ENCODE measurements around the gene CD58.

CD58 gene

DNA sequence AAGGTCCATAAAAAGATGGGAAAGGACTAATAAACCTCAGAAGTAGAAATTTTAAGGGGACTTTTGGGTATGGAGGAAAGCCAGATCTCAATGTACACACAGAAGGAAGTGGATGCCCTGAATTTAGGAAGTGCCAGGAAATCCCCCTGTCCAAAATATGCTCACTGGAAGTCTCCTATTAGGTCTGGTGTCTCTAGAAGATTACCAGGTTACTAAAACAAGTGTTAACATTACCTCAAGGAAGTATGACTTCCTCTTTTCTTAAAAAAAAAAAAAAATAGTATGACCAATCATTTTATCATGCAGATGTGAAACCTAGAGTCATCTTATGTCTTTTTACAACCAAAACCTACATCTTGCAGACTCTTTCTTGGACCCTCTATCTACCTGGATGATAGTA, 30.7 kb downstream of the CD58 start:
- no peak for DNase-seq (ENCODE audit: low read depth in 2 of 2)

DNA sequence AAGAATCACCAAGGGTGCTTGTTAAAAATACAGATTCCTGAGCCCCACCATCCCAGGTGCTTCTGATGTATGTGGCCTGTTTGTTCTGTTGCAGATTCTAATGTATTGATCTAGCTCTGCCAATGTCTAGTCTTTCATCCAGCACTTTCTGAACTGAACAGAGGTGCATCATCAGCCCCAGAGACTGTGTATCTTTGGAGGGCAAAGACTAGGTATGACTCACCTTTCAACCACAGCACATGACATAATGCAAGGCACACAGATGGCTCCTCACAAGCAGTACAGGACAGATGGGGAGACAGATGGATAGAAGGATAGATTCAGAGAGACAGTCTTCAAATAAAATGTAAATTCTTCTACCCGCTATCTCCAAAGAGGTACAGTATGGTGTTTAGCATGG, 32.3 kb downstream of the CD58 start:
- DNase-seq (ENCODE audit: low read depth in 2 of 2), result no peak

DNA sequence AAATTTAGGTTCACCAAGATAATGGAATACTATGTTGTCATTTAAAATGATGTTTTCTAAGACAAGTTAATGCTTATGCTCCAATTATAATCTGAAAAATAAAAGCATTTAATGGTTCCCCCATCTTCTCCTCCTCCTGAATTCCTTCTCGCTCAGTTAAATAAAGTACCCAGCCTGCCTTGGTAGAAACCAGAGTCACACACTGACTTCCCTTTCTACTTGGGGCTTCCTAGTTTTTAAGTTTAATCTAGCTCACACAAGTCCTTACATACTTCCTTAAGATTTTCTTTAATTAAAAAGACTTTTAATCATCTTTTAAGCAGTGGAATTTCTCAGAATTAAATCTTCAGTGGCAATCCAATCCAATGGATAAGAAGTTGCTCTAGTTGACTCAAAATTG, 32.9 kb downstream of the CD58 start:
- DNase-seq (ENCODE audit: low read depth in 2 of 2), result no peak

DNA sequence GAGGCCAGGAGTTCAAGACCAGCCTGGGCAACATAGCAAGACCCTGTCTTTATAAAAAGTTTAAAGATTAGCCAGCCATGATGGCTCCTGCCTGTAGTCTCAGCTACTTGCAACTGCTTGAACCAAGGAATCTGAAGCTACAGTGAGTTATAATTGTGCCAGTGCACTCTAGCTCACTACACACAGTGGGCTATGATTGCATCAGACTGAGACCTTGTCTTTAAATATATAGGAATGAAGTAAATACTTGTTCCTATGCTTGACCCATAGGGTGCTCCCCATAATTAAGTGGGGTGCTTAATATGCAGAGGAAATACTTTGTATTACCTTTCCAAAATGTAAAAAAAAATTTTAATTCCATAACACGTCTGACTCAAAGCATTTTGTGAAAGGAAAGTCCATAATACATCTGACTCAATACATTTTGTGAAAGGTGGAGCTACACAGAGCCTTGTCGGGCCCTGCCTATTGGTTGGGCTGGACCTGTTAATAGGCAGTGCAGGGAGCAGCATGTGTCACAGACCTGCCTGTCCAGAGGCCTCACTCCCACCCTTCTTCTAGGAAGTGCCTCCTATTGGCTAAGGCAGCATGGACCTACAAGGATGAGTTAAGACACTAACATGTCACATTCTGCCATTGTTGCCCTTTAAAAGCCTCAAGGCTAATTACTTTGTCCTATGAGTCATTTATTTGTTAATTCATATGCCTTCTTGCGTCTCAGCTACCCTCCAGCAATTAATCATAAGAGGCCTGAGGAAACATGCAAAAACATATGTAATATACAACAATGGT, 33.6 kb downstream of the CD58 start:
- no peak for DNase-seq (ENCODE audit: low read depth in 2 of 2)

DNA sequence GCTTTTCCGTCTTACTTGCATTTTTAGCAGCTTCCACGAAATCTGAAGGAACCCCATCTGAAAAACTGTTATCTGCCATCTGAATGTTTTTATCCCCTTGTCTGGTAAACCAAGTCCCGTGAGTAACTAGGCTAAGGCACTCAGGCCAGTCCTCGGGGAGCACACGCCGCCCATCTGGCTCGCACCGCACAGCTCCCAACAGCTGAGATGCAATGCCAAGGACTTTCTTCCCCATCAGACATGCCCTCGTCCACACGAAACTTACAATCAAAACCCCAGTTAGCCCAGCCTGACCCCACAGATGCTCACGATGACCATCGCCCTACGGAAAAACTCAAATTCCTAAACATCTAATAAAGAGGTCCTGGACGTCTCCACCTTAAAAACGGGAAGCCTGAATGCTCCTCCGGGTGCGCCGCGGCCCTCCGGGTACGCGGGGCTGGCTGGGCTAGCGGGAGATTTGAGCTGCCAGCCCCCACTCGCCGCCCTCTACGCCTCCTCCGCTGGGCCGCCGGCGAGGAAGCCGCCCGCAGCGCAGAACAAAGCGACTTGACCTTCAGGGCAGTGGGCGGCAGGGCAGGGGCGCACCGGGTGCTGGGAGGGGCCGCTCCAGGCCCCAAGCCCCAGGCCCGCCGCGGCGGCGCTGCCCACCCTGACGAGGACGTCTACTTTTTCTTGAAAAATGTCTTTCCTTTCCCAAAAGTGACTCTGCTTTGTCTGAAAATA, 36.6 kb downstream of the CD58 start:
- no peak for DNase-seq (ENCODE audit: low read depth in 2 of 2)

DNA sequence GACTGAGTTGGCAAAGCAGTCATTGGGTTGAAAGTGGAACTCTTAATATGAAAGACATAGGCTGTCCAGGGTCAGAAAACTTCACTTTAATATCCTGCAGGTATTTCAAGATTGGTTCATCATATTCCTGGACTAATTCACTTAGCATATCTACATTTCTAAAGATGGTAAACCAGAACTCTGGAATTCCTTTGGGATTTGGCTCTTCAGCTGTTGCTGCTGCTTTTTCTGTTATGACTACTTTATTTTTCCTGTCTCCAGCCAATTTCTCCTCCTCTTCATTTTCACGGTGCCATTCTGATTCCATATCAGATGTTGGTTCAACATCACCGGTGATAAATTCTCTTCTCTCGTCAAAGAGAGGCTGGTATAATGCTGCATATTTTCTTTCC, 37.4 kb downstream of the CD58 start:
- DNase-seq (ENCODE audit: low read depth in 2 of 2), result no peak

DNA sequence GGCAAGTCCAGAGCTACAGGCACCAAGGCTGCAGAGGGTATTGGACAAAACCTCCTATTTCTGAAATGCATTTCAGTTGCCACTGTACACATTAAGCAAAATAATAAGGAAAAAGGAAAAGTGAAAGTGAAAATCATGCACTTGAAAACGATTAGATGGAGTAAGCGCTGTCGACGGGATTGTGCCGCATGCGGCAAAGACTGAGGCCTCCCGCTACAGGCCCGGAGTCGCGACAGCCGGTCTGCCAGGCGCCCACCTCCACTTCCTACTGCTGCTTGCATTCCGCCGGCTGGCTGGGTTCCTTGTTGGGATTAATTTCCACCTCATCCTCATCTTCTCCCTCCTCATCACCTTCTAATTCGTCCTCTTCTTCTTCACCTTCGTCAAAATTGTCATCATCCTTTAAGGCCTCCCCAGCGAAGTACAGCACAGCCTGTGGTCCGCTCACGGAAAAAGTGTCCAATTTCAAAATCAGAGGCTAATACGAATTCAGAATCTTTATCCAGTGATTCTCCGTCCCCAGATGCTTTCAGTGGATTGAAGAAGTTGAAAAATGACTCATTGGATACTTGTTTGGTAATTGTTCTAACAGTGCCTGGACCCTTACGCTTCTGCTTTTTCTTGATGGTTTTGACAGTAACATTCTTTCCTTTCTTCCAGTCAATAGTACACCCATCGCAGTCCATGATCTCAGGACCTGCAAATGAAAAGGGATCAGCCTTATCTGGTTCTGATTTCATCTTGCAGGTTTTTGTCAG, 38.0 kb downstream of the CD58 start:
- no peak for DNase-seq (ENCODE audit: low read depth in 2 of 2)

DNA sequence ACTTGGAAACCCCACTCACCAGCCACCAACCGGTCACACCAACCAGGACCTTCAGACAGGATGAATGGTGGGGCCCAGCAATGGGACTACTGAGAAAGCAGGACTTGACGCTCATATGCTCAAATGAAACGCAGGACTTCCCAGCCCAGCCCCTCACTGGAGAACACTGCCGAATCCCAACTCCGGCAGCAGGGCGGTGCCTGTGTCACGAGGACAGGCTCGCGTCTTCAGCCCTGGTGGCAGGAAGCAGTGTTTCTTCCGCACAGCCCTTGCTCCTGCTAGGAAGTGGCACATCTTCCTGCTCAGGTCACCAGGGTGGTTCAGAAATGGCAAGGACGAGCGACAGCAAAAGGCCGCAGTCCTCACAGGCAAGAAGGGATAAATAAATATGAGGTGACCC, 38.9 kb downstream of the CD58 start:
- DNase-seq (ENCODE audit: low read depth in 2 of 2), result no peak

DNA sequence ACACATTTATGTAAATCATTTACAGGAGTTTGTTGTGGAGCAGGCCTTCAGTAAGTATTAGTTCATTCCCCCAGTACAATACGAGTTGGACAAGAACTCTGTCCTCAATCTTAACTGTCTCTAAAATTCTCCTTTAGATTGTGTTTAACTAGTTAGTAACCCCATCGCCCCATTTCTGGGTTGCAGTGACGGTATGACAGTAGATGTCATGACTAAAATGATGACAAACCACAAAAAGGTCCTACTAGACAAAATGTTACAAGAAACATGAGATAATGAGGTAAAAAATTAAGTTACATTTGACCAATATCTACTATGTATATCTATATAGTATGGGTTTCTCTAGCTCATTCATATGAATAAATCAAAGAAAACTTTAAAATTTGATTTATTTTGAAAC, 41.1 kb downstream of the CD58 start:
- no peak for DNase-seq (ENCODE audit: low read depth in 2 of 2)

DNA sequence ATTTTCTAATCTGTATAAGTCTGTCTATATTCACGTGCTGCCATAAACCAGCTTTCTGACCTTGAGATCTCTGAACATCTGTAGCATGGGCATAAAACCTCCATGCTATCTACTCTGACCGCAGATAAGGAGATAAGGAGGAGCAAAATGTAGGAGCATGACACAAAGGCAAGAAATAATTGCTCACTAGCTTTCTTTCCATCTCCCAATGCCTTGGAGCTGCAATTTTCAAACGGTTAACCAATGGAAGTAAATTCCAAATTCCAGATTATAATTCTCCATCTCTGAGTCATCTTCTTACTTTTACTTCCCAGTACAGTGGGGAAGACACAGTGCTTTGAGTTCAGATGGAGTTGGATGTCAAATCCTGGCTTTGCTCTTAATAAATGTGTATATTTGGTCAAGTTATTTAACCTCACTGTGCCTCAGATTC, 41.6 kb downstream of the CD58 start:
- DNase-seq (ENCODE audit: low read depth in 2 of 2), result no peak

DNA sequence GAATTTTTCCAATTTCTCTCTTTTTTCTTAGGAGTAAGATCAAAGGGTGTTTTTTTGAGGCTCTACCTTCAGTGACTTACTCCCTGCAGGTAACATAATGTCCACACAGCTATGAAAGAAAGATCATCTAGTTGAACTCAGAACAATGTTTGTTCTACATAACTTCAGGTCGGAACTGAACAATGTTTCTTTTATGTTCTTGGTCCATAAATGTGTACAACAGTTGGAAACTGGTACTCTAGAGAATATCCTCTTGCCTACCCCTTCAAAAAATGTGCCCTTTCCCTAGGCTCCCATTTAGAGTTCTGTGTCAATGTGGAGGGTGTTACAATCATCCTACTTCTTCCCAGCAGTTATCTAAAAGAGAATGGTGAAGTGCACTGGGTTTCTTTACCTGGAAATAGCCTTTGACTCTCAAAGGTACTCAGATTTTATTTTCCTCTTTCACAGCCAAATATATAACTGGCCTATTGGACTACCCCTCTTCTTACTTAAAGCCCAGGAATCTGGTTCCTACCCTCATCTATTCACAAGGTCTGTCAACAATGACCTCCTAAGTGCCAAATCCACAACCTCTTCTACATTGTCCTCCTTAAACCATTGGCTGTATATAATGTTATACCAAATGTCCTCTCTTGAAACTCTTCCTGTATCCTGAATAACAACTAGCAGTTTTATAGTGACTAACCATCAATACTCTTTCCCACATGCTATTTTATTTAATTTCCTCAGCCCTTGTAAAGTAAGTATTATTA, 42.3 kb downstream of the CD58 start:
- DNase-seq (ENCODE audit: low read depth in 2 of 2), result no peak

DNA sequence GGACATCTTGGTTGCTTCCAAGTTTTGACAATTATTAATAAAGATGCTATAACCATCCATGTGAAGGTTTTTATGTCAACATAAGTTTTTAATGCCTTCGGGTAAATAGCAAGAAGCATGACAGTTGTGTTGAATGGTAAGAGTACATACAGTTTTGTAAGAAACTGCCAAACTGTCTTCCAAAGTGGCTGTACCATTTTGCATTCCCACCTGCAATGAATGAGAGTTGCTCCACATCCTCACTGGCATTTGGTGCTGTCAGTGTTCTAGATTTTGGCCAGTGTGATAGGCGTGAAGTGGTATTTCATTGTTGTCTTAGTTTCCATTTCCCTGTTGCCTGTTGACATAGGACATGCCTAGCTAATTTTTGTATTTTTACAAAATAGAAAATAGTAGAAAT, 45.4 kb downstream of the CD58 start:
- DNase-seq (ENCODE audit: low read depth in 2 of 2), result no peak

DNA sequence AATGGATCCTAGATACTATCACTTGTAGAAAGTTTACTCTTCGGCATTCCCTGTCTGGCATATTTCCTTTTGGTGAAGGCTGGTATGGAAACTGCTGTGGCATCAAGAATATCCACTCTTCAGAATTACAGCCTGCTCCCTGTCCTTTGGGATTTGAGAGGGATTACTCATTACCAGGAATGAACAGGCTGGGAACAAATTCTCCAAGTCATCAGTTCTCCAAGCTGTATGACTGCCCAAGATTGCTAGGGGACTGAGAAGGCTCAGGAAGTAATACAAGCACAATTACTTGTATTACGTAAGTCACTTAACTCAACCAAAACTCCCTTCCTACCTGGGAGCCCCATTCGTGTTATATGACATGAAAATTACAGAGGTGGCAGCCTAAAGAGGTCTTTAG, 49.6 kb downstream of the CD58 start:
- no peak for DNase-seq (ENCODE audit: low read depth in 2 of 2)

DNA sequence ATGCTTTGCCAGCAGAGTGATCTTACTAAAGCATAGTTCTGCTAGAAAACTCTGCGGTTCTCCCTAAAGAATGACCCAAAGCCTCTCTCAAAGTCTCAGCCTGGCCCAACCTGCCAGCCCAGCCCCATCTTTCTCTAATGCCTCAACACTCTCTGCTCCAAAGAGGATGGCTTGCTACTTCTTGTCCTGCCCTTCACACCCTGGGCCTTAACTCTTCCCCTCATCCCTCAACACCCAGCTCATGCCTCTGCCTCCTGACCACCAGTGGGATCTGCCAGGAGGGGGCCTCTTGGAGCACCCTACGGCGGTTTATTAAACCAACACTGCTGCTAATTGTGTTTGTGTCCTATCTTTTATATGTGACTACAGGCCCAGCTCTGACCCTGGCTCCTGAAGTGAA, 52.4 kb downstream of the CD58 start:
- no peak for DNase-seq (ENCODE audit: low read depth in 2 of 2)

DNA sequence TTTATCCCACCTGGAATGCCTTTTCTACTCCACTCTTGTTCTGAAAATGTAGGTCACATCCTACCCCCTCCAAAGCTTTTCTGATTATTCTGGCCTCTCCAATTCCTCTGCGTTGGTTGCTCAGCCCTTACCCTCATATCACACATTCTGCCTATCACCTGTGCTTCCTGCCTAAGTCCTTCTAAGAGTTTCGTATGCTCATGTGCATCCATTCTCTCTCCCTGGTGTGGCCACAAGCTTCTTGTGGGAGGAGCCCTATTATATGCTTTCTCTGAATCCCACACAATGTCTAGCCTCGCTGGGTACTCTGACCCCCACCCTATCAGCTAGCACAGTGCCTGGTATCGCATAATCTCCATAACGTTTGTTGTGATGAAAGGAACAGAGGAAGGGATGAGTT, 54.2 kb downstream of the CD58 start:
- DNase-seq (ENCODE audit: low read depth in 2 of 2), result no peak

DNA sequence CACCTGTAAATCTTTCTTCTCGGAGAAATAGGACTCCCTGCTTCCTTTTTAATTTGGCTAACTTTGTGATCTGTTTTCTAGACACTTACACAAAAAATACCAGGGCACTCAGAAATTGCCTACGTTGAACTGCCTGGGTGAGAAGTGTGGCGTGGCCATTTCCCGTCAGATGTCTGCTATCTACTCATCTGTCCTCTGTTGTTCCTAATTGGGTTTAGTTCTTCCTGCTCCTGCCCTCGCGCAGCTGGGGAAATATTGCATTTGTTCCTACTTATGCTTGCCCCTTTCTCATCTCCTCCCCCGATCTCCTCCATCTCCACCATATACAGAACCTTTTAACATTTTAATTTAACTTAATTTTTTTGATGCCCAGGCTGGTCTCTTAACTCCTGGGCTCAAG, 55.1 kb downstream of the CD58 start:
- no peak for DNase-seq (ENCODE audit: low read depth in 2 of 2)

DNA sequence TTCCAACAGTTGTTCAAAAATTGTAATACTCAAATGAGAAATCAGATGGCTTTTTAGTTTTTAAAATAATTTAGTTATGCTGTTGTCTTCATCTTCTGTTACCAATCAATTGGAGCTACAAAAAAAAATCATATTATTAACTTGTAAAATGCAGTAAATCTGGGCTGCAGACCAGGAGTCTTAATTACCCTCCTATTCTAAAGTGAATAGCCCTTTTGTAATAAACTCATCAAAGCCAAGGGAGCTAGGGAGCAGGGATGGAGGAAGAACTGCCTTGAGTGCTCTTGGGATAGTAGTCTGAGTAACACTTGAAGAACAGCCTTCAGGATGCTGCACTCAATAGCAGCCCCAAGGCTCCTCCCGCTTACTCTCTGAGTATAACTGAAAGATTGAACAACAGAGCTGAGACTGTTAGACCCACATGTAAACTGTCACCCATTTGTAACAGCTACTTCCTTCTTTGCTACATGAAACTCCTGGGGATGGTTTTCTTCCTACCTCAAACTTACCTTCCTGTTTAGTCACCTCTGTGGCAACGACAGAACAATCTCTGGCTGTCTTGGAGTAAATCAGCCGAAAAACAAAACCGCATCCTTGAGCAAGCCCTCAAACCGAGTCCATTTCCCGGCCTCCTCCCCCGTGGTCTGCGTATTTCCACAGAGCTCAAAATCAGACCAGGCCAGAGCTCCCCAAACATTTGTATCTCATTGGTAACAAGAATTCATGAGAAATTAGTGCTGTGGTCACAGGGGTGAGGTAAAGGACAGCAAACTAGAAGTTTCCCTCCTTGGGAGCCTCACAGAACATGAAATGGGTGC, 55.9 kb downstream of the CD58 start:
- no peak for DNase-seq (ENCODE audit: low read depth in 2 of 2)

DNA sequence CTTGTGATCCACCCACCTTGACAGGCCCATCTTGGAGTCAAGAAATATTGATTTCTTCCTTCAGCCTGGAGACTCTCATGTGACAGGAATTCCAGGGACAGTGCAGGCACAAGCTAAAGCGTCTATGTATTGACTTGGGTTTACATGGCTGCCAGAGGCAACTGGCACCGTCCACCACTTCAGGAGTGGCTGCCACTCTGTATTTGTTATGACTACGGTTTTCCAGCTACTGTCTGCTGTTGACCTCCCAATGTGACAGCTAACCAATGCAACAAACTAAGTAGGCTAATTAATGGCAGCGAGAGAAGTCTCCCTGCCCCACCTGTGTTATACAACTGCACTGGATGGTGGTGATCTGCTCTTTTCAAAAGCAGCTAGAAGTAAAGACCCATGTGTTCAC, 56.9 kb downstream of the CD58 start:
- DNase-seq (ENCODE audit: low read depth in 2 of 2), result no peak

DNA sequence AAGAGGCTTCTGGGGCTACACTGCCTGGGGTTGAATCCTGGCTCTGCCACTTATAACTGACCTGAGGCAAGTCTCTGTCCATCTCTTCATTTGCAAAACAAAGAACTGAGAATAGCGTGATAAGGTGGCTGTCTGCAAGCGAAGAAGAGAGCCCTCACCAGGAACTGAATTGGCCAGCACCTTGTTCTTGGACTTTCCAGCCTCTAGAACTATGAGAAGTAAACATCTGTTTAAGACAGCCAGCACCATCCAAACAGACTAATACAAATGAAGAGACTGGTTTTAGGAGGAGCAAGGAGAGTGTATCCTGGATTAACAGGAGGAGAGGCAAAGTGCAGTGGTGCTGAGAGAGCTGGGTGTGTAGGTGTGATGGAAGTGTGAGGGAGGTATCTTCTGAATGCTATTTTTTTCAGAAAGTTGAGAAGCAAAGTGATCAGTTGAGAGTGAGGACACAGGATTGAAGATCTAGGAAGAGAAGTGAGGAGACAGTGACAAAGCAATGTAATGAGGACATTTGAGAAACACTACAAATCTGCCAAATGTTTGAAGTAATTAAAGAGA, 59.3 kb downstream of the CD58 start:
- DNase-seq (ENCODE audit: low read depth in 2 of 2), result no peak

DNA sequence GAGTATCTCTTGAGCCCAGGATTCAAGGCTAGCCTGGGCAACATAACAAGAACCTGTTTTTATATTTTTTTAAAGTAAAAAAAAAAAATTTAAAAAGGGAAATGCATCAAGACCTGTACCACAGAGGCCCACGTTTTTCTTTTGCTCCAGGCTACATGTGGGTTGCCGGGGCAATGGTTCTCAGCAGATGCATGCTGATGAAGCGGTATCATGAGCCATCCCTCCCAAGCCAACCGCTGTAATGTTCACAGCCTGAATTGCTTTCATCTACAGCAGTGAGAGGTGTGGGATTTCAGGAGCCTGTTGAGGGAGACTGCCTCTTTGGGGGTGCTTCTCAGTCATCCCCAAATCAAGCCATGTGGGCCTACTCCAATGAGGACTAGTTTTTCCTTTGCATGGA, 60.5 kb downstream of the CD58 start:
- DNase-seq (ENCODE audit: low read depth in 2 of 2), result no peak
